MM.1S (cell line): ENCODE measurements around the gene AIRE.

Experiments used
- CTCF ChIP-seq: fragments of 300-600 bp; sonication (generic); IDR thresholded peaks from 2 replicates; pipeline ENCODE4 v1.5.1; 2016; ENCODE audit warnings: antibody characterized with exemption, low read length, mixed read lengths
- EZH2 ChIP-seq: fragments of 300-600 bp; sonication (generic); optimal IDR thresholded peaks from 2 replicates; pipeline ENCODE3; 2017; ENCODE audit warnings: low read depth, mild to moderate bottlenecking, antibody characterized with exemption, low read length, mixed read lengths
- EZH2phosphoT487 ChIP-seq: fragments of 300-600 bp; sonication (generic); IDR thresholded peaks from 2 replicates; pipeline ENCODE4 v1.6.1; 2018; ENCODE audit warnings: antibody characterized with exemption, low read length

DNA sequence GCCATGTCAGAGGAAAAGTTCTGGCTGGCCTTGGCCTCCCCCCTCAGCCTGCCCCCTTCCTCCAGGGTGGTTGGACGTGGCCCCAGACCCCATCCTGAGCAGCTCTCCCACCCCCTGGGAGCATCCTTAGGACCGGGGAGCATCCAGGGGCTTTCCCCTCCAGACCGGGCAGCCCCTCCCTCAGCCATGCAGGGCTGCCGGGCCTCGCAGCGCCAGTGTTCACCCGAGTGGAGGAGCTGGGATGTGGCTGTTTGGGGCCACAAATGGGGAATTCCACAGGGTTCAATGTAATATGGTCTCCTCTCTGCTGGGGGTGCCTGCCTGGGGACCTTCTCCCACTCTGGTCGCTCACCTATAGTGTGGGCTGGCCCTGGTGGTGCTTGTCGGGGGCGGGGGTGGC lies 10.0 kb downstream of the AIRE start:
- TF ChIP-seq EZH2, result no peak
- TF ChIP-seq CTCF, result no peak
- TF ChIP-seq EZH2phosphoT487, result no peak
